IMR-90 (cell line): ENCODE data around the gene TBC1D12. TPM values are rescaled to one million over a fixed set of nuclear protein-coding genes. Genes with fewer than 3 reads are reported as not detected.

Experiments used
- ATAC-seq: fragments of 200-7000 bp; cut with Tn5 transposase; 2 replicates; pipeline ENCODE4 v1.9.1; 2020; ENCODE audit warnings: low read depth, mild to moderate bottlenecking, moderate library complexity
- BruUV-seq: library from RNA; stranded (reverse); fragments of 400-500 nt; replicated peaks from 2 replicates; lab custom pipeline; 2021; lab: Mats Ljungman, UMichigan
- CTCF ChIA-PET: fragments of 300-600 bp; formaldehyde crosslinking; extraction: SDS; loops from one replicate; lab custom pipeline; 2021; ENCODE audit warnings: antibody characterized with exemption; lab: Yijun Ruan, JAX
- POLR2A ChIA-PET: fragments of 300-600 bp; sonication (Branson Sonifier 250); formaldehyde crosslinking; loops from one replicate; lab custom pipeline; 2022; ENCODE audit warnings: antibody characterized with exemption; ENCODE audit not compliant: unreplicated experiment; lab: Charles Lee
- DNase-seq: peaks from one replicate; pipeline ENCODE4 v3.0.0; 2013
- H2AFZ ChIP-seq: replicated peaks from 2 replicates; pipeline ENCODE3; 2013; ENCODE audit warnings: low read length, mild to moderate bottlenecking; ENCODE audit not compliant: poor library complexity
- H2AK5ac ChIP-seq: 2 replicates; pipeline ENCODE4 v1.6.1; 2013; ENCODE audit warnings: low read depth, low read length, inconsistent platforms
- H2AK9ac ChIP-seq: replicated peaks from 2 replicates; pipeline ENCODE3; 2013; ENCODE audit warnings: mild to moderate bottlenecking, low read depth, low read length, moderate library complexity; ENCODE audit not compliant: poor library complexity
- H2BK120ac ChIP-seq: 2 replicates; pipeline ENCODE4 v1.6.1; 2013; ENCODE audit warnings: low read depth, low read length, inconsistent platforms
- H2BK15ac ChIP-seq: 3 replicates; pipeline ENCODE4 v1.6.1; 2013; ENCODE audit warnings: low read depth, low read length, inconsistent platforms
- H2BK20ac ChIP-seq: 2 replicates; pipeline ENCODE4 v1.6.1; 2013; ENCODE audit warnings: low read depth, mild to moderate bottlenecking, inconsistent platforms, low read length, moderate library complexity
- H2BK5ac ChIP-seq: 2 replicates; pipeline ENCODE4 v1.6.1; 2013; ENCODE audit warnings: mild to moderate bottlenecking, low read depth, low read length, inconsistent platforms; ENCODE audit not compliant: poor library complexity, severe bottlenecking
- H3K14ac ChIP-seq: replicated peaks from 2 replicates; pipeline ENCODE4 v1.6.1; 2013; ENCODE audit warnings: low read depth, low read length, inconsistent platforms
- H3K18ac ChIP-seq: 2 replicates; pipeline ENCODE4 v1.6.1; 2013; ENCODE audit warnings: low read depth, low read length, control low read depth
- H3K23ac ChIP-seq: 2 replicates; pipeline ENCODE4 v1.6.1; 2013; ENCODE audit warnings: low read depth, low read length, inconsistent platforms
- H3K27ac ChIP-seq: 2 replicates; pipeline ENCODE4 v1.5.1; 2013; ENCODE audit warnings: mild to moderate bottlenecking, control low read depth, low read length; ENCODE audit not compliant: insufficient read depth
- H3K27me3 ChIP-seq: 2 replicates; pipeline ENCODE4 v1.6.1; 2013; ENCODE audit warnings: low read length; ENCODE audit not compliant: control insufficient read depth, insufficient read depth
- H3K36me3 ChIP-seq: 2 replicates; pipeline ENCODE4 v1.6.1; 2013; ENCODE audit warnings: low read length, mixed read lengths; ENCODE audit not compliant: control insufficient read depth, insufficient read depth
- H3K4ac ChIP-seq: 2 replicates; pipeline ENCODE4 v1.6.1; 2013; ENCODE audit warnings: low read depth, low read length, inconsistent platforms
- H3K4me1 ChIP-seq: 2 replicates; pipeline ENCODE4 v1.6.1; 2013; ENCODE audit warnings: low read length, mixed read lengths; ENCODE audit not compliant: control insufficient read depth, insufficient read depth
- H3K4me2 ChIP-seq: 2 replicates; pipeline ENCODE4 v1.6.1; 2013; ENCODE audit warnings: low read depth, mild to moderate bottlenecking, control low read depth, low read length, moderate library complexity
- H3K4me3 ChIP-seq: 2 replicates; pipeline ENCODE4 v1.5.1; 2013; ENCODE audit warnings: low read depth, mild to moderate bottlenecking, control low read depth, low read length, moderate library complexity; ENCODE audit not compliant: insufficient read depth
- H3K56ac ChIP-seq: 2 replicates; pipeline ENCODE4 v1.6.1; 2013; ENCODE audit warnings: low read length, inconsistent platforms; ENCODE audit not compliant: insufficient read depth; ENCODE audit errors: extremely low read depth
- H3K79me1 ChIP-seq, 2 experiments: 2 replicates each; pipeline ENCODE4 v1.6.1; 2013; ENCODE audit warnings: low read length in 2 of 2, inconsistent platforms in 1 of 2, low read depth in 1 of 2
- H3K9ac ChIP-seq: 2 replicates; pipeline ENCODE4 v1.6.1; 2013; ENCODE audit warnings: low read depth, low read length, control low read depth
- H3K9me1 ChIP-seq: 2 replicates; pipeline ENCODE4 v1.6.1; 2013; ENCODE audit warnings: low read length, inconsistent platforms; ENCODE audit not compliant: insufficient read depth
- H3K9me3 ChIP-seq: 2 replicates; pipeline ENCODE4 v1.6.1; 2013; ENCODE audit warnings: low read length; ENCODE audit not compliant: control insufficient read depth, insufficient read depth
- H4K20me1 ChIP-seq: 2 replicates; pipeline ENCODE4 v1.6.1; 2013; ENCODE audit warnings: low read length, inconsistent platforms; ENCODE audit not compliant: insufficient read depth
- H4K5ac ChIP-seq: 2 replicates; pipeline ENCODE4 v1.6.1; 2013; ENCODE audit warnings: mild to moderate bottlenecking, low read depth, low read length, control low read depth
- H4K8ac ChIP-seq, 2 experiments: 2 replicates each; pipeline ENCODE4 v1.6.1; 2013; ENCODE audit warnings: low read depth in 2 of 2, low read length in 2 of 2, control low read depth in 1 of 2, inconsistent platforms in 1 of 2
- H4K91ac ChIP-seq: 2 replicates; pipeline ENCODE4 v1.6.1; 2013; ENCODE audit warnings: low read depth, low read length, inconsistent platforms; ENCODE audit not compliant: insufficient read depth
- BHLHE40 ChIP-seq: fragments of 150-350 bp; IDR thresholded peaks from 2 replicates; pipeline ENCODE4 v1.6.1; 2016; ENCODE audit warnings: mild to moderate bottlenecking, low read depth, low read length
- MAFK ChIP-seq: IDR thresholded peaks from 2 replicates; pipeline ENCODE4 v1.6.1; 2012; ENCODE audit warnings: low read depth, low read length, improper control_type of control experiment
- MXI1 ChIP-seq: IDR thresholded peaks from 2 replicates; pipeline ENCODE4 v1.6.1; 2012; ENCODE audit warnings: low read depth, mild to moderate bottlenecking, low read length, moderate library complexity, borderline replicate concordance
- NFE2L2 ChIP-seq: fragments of 150-350 bp; IDR thresholded peaks from 2 replicates; pipeline ENCODE4 v1.6.1; 2016; ENCODE audit warnings: low read depth, mild to moderate bottlenecking, low read length
- POLR2A ChIP-seq: IDR thresholded peaks from 2 replicates; pipeline ENCODE4 v1.6.1; 2012; ENCODE audit warnings: mild to moderate bottlenecking, low read depth, low read length
- RAD21 ChIP-seq: IDR thresholded peaks from 2 replicates; pipeline ENCODE4 v1.6.1; 2012; ENCODE audit warnings: low read length, improper control_type of control experiment
- SMC3 ChIP-seq: fragments of 150-350 bp; IDR thresholded peaks from 2 replicates; pipeline ENCODE4 v1.6.1; 2016; ENCODE audit warnings: low read depth, mild to moderate bottlenecking, antibody characterized with exemption, low read length, moderate library complexity
- WGBS, 2 experiments: methylation state at CpG; one replicate each; pipeline versions ENCODE4 v1.1.5 to v1.1.7; 2013; ENCODE audit warnings: missing lambda C conversion rate in 2 of 2; ENCODE audit not compliant: insufficient read length in 1 of 2; ENCODE audit errors: extremely low coverage in 2 of 2; 5-methylcytosine and 5-hydroxymethylcytosine counted together
- dilution Hi-C: fragments of 300-500 bp; cut with HindIII; formaldehyde crosslinking; loops from one replicate; pipeline ENCODE4 v1.14.3; 2018; ENCODE audit warnings: low sequenced_read_pairs; ENCODE audit not compliant: unreplicated experiment
- in situ Hi-C: fragments of 300-500 bp; cut with MboI; formaldehyde crosslinking; loops from 3 replicates; pipeline ENCODE4 v1.14.3; 2019; ENCODE audit warnings: low sequenced_read_pairs, inconsistent platforms, mixed read lengths
- intact Hi-C: fragments of 100-400 bp; cut with micrococcal nuclease; formaldehyde crosslinking; loops from 2 replicates; pipeline ENCODE4 v1.10.0; 2022
- polyA plus RNA-seq, 3 experiments: library from polyadenylated mRNA; depleted of rRNA; stranded (reverse); fragments of >200 nt; gene quantifications; 2 replicates each; pipeline ENCODE4 v1.2.3, GENCODE V29; 2012; ENCODE audit warnings: low replicate concordance in 1 of 3
- total RNA-seq: library from RNA; depleted of rRNA; stranded (reverse); fragments of >200 nt; gene quantifications from 2 replicates; pipeline ENCODE4 v1.2.3, GENCODE V29; 2012
- TF ChIP-seq, protein P1 (sequence below): fragments of 150-350 bp; IDR thresholded peaks from 2 replicates; pipeline ENCODE4 v1.6.1; 2017; ENCODE audit warnings: mild to moderate bottlenecking, antibody characterized with exemption, low read length, low read depth

The TBC1D12 gene
- total and polyA plus RNA-seq, 2 of the 4 experiments (the other 2 are of a cell fraction), result 1.9 to 5.4 TPM

DNA sequence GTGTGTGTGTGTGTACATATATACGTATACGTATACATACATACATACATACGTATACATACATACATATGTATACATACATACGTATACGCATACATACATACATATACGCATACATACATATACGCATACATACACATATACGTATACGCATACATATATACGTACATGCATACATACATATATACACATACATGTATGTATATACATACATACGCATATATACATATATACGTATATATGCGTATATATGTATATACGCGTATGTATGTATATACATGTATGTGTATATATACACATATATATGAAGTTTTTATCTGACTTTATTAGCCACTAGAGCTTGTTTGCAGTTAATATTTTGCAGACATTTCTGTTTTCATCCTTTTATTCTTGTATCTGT lies 63.3 kb downstream of the TBC1D12 start:
- Histone ChIP-seq H3K36me3 (no peaks in the 10 kb centered on the region), H3K4ac (no peak overlapping the region), H3K79me1 (peaks cover 3 to 10% of the 10 kb centered on the region in 2 experiments; a peak in 2 of 4 replicates), H2AK9ac (no peak overlapping the region), H3K9me1 (0 out of 2 replicates have a peak, but pooled peaks cover 4% of the 10 kb centered on the region), H4K20me1 (no peaks in the 10 kb centered on the region), H3K23ac (no peak overlapping the region), H3K14ac (no peak overlapping the region), H2BK15ac (no peak overlapping the region), H3K4me3 (no peak overlapping the region), H4K91ac (no peak overlapping the region), H2AK5ac (no peak overlapping the region), H2AFZ (no peak overlapping the region), H3K9me3 (no peaks in the 10 kb centered on the region; the same call in 1 of the 2 replicates), H3K4me2 (no peak overlapping the region), H4K8ac (no peak overlapping the region), H4K5ac (no peak overlapping the region), H2BK20ac (no peak overlapping the region), H3K56ac (no peak overlapping the region), H2BK5ac (no peak overlapping the region), H3K27ac (no peak overlapping the region), H2BK120ac (no peak overlapping the region), H3K4me1 (no peaks in the 10 kb centered on the region), H3K18ac (no peak overlapping the region), H3K27me3 (no peaks in the 10 kb centered on the region), H3K9ac (no peak overlapping the region)
- no TSS peak for BruUV-seq
- DNase-seq (no peak), ATAC-seq (no peak)
- no CpG with 5 or more reads among the region's 15 CpGs for WGBS, 2 experiments
- POLR2A ChIA-PET, result no interaction called here
- in situ Hi-C loops (no loop called here), intact Hi-C loops (no loop called here), dilution Hi-C loops (no loop called here)
- CTCF ChIA-PET, result no interaction called here
- TF ChIP-seq, protein P1, sequence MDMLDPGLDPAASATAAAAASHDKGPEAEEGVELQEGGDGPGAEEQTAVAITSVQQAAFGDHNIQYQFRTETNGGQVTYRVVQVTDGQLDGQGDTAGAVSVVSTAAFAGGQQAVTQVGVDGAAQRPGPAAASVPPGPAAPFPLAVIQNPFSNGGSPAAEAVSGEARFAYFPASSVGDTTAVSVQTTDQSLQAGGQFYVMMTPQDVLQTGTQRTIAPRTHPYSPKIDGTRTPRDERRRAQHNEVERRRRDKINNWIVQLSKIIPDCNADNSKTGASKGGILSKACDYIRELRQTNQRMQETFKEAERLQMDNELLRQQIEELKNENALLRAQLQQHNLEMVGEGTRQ, result no peak
- TF ChIP-seq MAFK (no peak), RAD21 (no peak), SMC3 (no peak), NFE2L2 (no peak), POLR2A (no peak), BHLHE40 (no peak), MXI1 (no peak)
